HEK293T (cell line): ENCODE results near the gene SEMA5A.

Experiments
- BHLHE40 ChIP-seq: fragments of 450-650 bp; IDR thresholded peaks from 2 replicates; pipeline ENCODE4 v1.6.1; 2016; ENCODE audit warnings: mild to moderate bottlenecking, moderate library complexity, borderline replicate concordance
- ELF4 ChIP-seq: fragments of 450-650 bp; IDR thresholded peaks from 2 replicates; pipeline ENCODE4 v1.6.1; 2017; ENCODE audit warnings: antibody characterized with exemption
- FOXK2 ChIP-seq: fragments of 450-650 bp; IDR thresholded peaks from 2 replicates; pipeline ENCODE4 v1.6.1; 2016; ENCODE audit warnings: mild to moderate bottlenecking
- FOXM1 ChIP-seq: fragments of 450-650 bp; IDR thresholded peaks from 2 replicates; pipeline ENCODE4 v1.6.1; 2017; ENCODE audit warnings: mild to moderate bottlenecking, borderline replicate concordance
- HDGF ChIP-seq: fragments of 450-650 bp; IDR thresholded peaks from 2 replicates; pipeline ENCODE4 v1.6.1; 2017; ENCODE audit warnings: antibody characterized with exemption, borderline replicate concordance
- L3MBTL2 ChIP-seq: fragments of 450-650 bp; conservative IDR thresholded peaks from 2 replicates; pipeline ENCODE4 v1.6.1; 2016; ENCODE audit warnings: mild to moderate bottlenecking
- SP1 ChIP-seq: fragments of 450-650 bp; IDR thresholded peaks from 2 replicates; pipeline ENCODE4 v1.6.1; 2017
- TARDBP ChIP-seq: fragments of 450-650 bp; IDR thresholded peaks from 2 replicates; pipeline ENCODE4 v1.6.1; 2016
- ZNF384 ChIP-seq: fragments of 450-650 bp; IDR thresholded peaks from 2 replicates; pipeline ENCODE4 v1.6.1; 2016

DNA sequence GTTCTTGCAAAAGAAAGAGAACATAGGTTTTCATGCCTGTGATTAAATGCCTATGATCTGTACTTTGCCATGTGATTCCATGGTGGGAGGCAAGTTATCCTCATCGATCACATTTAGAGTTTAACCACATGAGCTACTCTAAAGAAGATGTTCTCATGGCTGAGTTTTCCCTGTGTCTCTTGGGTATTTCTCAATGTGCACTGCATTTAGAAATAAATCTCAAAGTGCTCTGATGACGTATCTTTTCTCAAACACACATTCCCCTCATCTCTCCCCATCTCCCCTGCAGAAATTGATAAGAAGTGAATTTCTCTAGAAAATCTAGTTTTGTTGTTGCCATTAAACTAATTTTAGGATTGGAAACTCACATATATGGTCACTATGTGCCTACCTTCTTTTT, 282.2 kb downstream of the SEMA5A start:
- TF ChIP-seq SP1, result no peak
- no peak for TF ChIP-seq ZNF384
- TF ChIP-seq ELF4, result no peak
- TF ChIP-seq FOXM1, result no peak
- TF ChIP-seq HDGF, result no peak
- no peak for TF ChIP-seq TARDBP
- no peak for TF ChIP-seq L3MBTL2
- TF ChIP-seq BHLHE40, result no peak
- TF ChIP-seq FOXK2, result no peak
